ENCODE results near the gene LMOD3. TPM values are rescaled to one million over a fixed set of nuclear protein-coding genes. Genes with fewer than 3 reads are reported as not detected.

Gene LMOD3
- not detected for total RNA-seq

DNA sequence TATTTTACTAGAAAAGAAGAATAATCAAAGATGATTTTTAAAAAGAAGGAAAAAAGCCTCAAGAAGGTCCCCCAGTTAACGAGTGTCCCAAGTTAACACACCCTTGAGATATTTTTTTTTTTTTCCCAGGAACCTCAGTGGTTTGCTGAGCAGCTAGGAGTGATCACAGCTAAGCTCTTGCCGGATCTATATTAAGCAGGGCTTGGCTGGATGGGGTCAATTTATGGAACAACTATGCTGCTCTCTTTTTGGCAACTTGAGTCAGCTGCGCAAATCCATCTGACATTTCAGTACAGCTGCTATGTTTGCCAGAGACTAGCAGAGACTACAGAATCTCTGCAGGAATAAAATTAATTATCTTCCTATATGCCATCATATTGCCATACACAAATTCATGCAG lies at the start of gene LMOD3:
Gene LMOD3 (minus strand): TSS at position 193 of the 400 bp plus-strand sequence. CDS start 209 bp downstream, outside the sequence.
- ATAC-seq (ENCODE audit: low FRiP score) (no peak), DNase-seq (ENCODE audit: low spot score) (no peak)
- TF ChIP-seq, protein P1, sequence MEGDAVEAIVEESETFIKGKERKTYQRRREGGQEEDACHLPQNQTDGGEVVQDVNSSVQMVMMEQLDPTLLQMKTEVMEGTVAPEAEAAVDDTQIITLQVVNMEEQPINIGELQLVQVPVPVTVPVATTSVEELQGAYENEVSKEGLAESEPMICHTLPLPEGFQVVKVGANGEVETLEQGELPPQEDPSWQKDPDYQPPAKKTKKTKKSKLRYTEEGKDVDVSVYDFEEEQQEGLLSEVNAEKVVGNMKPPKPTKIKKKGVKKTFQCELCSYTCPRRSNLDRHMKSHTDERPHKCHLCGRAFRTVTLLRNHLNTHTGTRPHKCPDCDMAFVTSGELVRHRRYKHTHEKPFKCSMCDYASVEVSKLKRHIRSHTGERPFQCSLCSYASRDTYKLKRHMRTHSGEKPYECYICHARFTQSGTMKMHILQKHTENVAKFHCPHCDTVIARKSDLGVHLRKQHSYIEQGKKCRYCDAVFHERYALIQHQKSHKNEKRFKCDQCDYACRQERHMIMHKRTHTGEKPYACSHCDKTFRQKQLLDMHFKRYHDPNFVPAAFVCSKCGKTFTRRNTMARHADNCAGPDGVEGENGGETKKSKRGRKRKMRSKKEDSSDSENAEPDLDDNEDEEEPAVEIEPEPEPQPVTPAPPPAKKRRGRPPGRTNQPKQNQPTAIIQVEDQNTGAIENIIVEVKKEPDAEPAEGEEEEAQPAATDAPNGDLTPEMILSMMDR (IDR thresholded peaks at IDR 0.05): no peak

DNA sequence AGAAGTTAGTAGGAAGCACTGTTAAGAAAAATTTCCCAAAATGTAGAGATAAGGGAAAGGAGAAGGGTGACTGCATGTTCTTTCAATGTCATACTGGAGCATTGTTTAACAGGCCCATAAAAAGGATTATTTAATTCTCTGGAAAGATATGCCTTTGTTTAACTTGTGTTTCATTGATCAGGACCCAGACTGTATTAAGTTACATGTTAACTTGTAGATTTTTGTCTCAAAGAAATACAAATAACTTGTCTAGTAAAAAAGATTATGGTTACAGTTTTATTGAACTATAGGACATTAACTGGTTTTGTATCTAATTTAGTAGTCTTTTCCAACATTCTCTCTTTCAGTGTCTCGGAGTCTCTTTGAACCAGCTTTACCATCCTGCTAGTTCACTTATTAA lies 49.7 kb upstream of the LMOD3 start:
- no peak for ATAC-seq (ENCODE audit: low FRiP score)
- TF ChIP-seq, protein P1 (IDR thresholded peaks at IDR 0.05): no peak
- DNase-seq (ENCODE audit: low spot score): no peak

DNA sequence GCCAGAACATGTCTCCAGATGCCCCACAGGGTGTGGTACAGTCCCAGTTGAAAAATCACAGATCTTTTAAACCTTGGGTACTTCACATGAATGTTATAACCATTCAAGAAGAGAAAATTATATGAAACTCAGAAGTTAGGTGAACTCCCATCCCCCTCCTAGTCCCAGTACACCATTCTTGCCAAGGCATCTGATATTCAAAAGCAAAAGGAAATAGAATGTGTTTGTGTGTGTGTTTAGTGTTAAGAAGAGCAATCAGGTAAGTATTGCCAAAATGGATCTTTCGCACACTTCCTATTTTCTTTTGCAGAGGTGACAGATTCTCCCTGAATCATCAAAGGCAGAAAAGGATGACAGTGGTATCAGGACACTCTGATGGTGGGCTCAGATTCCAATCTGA lies 44.1 kb upstream of the LMOD3 start:
- ATAC-seq (ENCODE audit: low FRiP score) (no peak), DNase-seq (ENCODE audit: low spot score) (no peak)
- TF ChIP-seq, protein P1 (IDR thresholded peaks at IDR 0.05): no peak

DNA sequence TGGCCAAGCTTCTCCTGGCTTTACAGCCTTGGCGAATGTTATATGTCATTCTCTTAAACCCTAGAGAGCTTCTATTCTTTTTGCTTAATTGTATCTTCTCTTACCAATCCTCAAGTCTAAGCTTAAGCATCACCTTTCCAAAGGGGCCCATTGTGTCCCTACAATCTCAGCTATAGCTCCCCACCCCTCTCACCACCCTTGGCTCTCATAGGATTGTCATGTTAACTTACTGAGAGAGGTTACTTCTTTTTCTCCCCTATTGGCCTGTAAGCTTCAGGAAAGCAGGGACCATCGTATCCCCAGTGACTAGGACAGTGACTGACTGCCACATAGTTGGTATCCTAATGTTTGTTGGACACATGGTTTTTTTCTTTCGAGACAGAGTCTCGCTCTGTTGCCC lies 43.3 kb upstream of the LMOD3 start:
- TF ChIP-seq, protein P1 (IDR thresholded peaks at IDR 0.05): no peak
- DNase-seq (ENCODE audit: low spot score): no peak
- no peak for ATAC-seq (ENCODE audit: low FRiP score)

DNA sequence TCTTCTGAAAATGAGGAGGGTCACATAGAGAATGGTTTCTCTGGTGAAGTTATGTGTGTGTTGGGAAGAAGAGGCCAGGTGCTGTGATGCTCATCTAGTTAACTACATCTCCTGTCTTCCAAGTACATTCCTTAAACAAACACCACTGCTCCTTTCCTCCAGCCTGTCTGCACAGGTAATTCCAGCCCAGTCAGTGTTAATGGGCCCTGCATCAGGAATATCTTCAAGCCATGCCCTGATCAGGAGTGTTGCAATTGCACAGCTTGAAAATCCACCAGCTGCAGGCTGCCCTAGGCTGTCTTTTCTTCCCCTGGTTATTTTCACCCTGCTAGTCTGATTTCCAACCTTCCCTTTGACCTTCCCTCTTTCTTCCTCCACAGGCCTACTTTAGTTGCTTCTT lies 41.9 kb upstream of the LMOD3 start:
- DNase-seq (ENCODE audit: low spot score) (no peak), ATAC-seq (ENCODE audit: low FRiP score) (no peak)
- TF ChIP-seq, protein P1 (IDR thresholded peaks at IDR 0.05): no peak

DNA sequence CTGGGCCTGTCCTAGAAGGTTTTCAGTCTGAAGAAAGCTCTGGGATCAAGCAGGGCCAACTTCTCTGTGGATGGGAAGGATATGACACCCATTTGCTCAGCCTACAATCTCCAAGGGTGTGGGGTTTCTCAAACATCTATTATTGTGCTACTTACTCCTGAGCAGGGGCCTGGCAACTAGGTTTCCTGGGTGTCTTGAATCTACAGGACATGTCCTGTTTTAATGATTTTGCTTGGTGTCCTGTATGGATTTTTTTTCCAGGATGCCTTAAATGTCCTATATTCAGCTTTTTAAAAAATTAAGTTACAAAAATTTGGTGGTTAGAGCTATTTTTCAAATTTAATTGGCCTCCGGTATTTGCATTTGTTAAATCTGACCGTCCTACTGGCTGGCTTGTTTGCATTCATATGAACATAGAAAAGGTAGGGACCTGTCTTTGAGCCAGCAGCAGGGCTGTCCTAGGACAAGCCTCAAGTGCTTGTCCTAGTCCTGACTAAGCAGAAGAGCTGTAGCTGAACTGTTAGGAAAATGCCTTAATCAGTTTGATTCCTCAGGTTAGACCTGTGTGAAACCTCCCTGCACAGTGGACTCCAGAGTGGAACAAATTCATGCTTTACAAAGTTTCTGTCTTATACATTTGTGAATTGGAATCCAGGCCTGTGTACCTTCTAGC lies 40.0 kb upstream of the LMOD3 start:
- ATAC-seq (ENCODE audit: low FRiP score) (no peak), DNase-seq (ENCODE audit: low spot score) (no peak)
- TF ChIP-seq, protein P1 (IDR thresholded peaks at IDR 0.05): no peak

DNA sequence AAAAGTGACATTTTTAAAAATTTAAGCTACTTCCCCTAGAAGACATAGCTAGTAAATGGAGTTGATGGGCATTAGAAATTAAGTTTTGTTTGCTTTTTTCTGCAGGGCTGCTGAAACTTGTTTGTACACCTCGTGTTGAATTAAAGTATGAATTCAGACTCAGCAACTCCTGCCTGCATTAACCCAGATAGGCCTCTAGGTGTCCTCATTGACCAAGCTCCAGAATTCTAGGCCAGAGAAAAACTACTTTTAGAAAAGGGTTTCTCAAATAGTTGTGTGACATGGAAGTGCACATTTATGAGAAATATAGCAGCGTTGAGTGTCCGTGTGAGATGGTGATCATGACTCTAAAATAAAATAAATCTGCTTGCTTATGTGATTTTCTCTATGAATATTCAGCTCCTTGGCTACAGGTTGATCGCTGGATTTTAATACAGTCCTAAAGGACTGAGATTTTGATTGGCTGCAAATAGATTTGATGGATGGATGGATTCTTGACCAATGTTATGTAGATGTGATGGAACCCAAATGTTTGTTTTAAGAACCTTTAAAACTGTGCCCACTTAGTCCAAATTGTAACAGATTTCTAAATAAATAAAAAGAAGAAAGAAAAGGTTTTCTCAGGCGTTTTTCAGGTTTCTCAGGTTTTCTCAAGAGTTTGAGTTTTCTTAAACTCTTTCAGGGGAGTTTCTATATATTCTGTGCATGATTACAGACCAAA lies 39.4 kb upstream of the LMOD3 start:
- DNase-seq (ENCODE audit: low spot score): no peak
- TF ChIP-seq, protein P1 (IDR thresholded peaks at IDR 0.05): peak in 2 of 3 donors; percentile 91 to 96
- peak; percentile 73 for ATAC-seq (ENCODE audit: low FRiP score)

All from omental fat pad (tissue), 4 donors.